Activated CD8-positive, alpha-beta memory T cell treated with anti-CD3 and anti-CD28 coated beads, Interleukin-2, amount 50 U/mL, for 4 hours (primary cell): ENCODE results near the gene CEACAM4.
"Not testable (repeated sequence)": the region's sequence is repeated elsewhere in the genome, so short reads cannot be mapped to it uniquely, and the experiment has no call there.

Experiments used
- DNase-seq: peaks from one replicate; pipeline ENCODE4 v3.0.0-alpha.2; 2020

CEACAM4 gene

GRCh38 chr19:41582577-41583182, 44.2 kb downstream of the CEACAM4 start:
- DNase-seq = not testable (repeated sequence)

- not testable (repeated sequence) for DNase-seq
Observed at GRCh38 chr19:41581068-41581467, 45.8 kb downstream of the CEACAM4 start.

GRCh38 chr19:41578886-41579285, 48.0 kb downstream of the CEACAM4 start:
- no peak for DNase-seq

- no peak for DNase-seq
Observed at GRCh38 chr19:41577833-41578232, 49.0 kb downstream of the CEACAM4 start.

GRCh38 chr19:41577144-41577830, 49.6 kb downstream of the CEACAM4 start:
- no peak for DNase-seq

GRCh38 chr19:41575998-41576397, 50.9 kb downstream of the CEACAM4 start, which contains the start of gene CEACAM21:
Gene CEACAM21, plus strand, starts transcription at chr19:41576166. Its CDS starts 109 bp downstream, at chr19:41576275.
- DNase-seq = no peak

- peak; percentile 86 for DNase-seq
Observed at GRCh38 chr19:41570639-41571112, 56.2 kb downstream of the CEACAM4 start.

GRCh38 chr19:41570179-41570578, 56.7 kb downstream of the CEACAM4 start:
- DNase-seq = no peak

GRCh38 chr19:41569481-41570150, 57.3 kb downstream of the CEACAM4 start:
- DNase-seq = no peak
